HG02970 (cell line): ENCODE measurements around the gene PPP2R2C.

Experiments used
- ATAC-seq: cut with Tn5 transposase; IDR thresholded peaks from one replicate; pipeline ENCODE4 v1.9.1; 2021; ENCODE audit warnings: mild to moderate bottlenecking, moderate library complexity, moderate number of reproducible peaks; ENCODE audit not compliant: unreplicated experiment, low FRiP score

PPP2R2C gene

GRCh38 chr4:6426571-6427438 is 45.6 kb downstream of the PPP2R2C start:
- ATAC-seq: no peak

DNA sequence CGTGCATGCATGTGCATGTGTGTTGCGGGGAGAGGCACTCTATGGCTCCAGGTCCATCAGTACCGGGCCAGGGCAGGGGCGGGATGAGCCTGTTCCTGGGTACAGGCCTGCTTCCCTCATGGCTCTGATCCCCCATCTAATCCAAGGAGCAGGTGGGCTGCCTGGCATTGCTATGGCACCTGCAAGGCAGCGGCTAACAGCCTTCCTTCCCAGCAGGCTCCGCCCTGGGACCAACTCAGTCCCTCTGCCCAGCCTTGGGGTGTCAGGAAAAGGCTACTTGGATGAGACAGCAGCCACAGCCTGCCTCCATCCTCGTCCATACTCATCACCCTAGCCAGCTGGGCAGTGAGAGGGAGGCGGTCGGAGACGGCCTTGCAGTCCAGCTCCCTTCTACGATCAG is 46.5 kb downstream of the PPP2R2C start:
- no peak for ATAC-seq

- ATAC-seq: no peak
These were observed 47.1 kb downstream of the PPP2R2C start for GRCh38 chr4:6425336-6425735.

GRCh38 chr4:6424425-6424824 is 48.0 kb downstream of the PPP2R2C start:
- no peak for ATAC-seq

- ATAC-seq: peak; percentile 53
These were observed 48.8 kb downstream of the PPP2R2C start for GRCh38 chr4:6423575-6423974.

DNA sequence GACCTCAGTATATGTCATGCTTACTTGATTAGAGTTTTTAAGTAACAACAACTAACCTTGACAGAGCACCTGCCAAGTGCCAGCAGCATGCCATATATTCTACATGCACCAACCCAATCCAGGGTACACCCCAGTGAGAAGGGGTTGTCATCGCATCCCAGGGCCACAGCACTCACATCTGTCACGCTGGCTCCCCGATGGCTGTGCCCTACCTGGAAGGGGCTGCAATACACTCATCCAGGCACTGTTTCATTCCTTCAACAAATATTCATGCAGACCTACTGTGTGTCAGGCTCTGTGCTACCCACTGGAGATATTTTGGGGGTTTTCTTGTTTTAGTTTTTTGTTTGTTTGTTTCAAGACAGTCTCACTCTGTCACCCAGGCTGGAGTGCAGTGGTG is 49.5 kb downstream of the PPP2R2C start:
- no peak for ATAC-seq

GRCh38 chr4:6422105-6422504 is 50.3 kb downstream of the PPP2R2C start:
- ATAC-seq: no peak

DNA sequence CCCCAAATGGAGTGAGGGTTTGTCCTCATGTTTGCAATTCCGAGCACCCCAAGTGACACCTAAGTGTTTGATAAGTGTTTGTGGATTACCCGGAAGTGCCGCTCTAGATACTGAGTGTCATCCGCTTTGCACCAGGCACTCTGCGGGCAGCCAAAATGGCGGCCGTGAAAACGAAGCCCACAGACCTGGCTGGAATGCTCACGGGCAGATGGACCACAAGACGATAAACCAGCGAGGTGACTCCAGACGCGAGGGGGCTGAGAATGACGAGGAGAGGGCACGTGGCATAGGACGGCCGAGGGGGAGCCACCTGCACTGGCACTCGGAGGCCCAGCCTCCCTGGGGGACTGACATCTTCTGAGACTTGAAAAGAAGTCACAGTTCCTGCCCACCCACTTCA is 51.0 kb downstream of the PPP2R2C start:
- no peak for ATAC-seq

DNA sequence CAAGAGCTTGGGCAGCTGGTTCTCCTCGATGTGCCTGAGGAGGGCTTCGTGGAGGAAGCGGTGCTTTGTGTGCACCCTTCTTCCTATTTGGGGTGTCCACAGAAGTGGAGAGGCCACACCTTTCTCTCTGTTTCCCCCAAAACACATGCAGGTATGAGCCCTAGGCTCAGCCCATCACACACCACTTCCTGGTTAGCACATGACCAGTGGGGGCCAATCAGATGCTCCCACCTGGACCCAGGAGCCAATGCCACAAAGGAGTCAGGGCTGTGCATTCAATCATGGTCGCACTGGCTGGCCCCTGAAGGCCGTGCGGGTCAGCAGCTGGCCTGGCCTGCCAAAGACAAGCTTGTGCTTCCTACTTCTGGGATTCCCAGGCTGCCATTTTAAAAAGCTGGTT is 51.4 kb downstream of the PPP2R2C start:
- ATAC-seq: no peak

GRCh38 chr4:6420036-6420435 is 52.4 kb downstream of the PPP2R2C start:
- no peak for ATAC-seq

GRCh38 chr4:6419452-6420028 is 52.9 kb downstream of the PPP2R2C start:
- ATAC-seq: no peak

DNA sequence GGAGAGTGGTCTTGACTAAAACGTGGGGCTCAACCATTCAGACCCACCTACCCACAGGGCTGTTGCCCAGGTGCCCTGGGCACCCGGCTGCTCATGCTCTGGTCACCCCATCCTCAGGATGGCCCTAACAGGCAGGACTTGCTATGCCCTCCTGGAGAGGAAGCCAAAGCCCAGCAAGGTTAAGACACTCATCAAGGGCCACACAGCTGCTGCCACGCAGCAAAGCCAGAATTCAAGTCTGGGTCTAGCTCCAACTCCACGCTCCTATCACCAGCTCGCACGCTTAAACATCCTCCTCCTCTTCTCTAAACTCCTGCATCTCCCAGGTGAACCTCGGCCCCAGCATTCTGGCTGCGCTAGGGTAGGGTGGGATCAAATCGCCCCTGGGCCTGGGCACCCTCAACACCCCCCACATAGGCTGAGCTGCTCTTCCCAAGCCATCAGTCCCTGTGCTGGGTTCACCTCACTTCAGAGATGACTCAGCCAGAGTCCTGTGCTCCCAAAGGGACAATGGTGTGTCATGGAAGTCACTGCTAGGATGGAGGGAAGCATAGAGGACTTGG is 54.1 kb downstream of the PPP2R2C start:
- ATAC-seq: no peak

- no peak for ATAC-seq
These were observed 54.8 kb downstream of the PPP2R2C start for GRCh38 chr4:6417516-6418050.

GRCh38 chr4:6416518-6417286 is 55.7 kb downstream of the PPP2R2C start:
- no peak for ATAC-seq

GRCh38 chr4:6415031-6415705 is 57.2 kb downstream of the PPP2R2C start:
- no peak for ATAC-seq

DNA sequence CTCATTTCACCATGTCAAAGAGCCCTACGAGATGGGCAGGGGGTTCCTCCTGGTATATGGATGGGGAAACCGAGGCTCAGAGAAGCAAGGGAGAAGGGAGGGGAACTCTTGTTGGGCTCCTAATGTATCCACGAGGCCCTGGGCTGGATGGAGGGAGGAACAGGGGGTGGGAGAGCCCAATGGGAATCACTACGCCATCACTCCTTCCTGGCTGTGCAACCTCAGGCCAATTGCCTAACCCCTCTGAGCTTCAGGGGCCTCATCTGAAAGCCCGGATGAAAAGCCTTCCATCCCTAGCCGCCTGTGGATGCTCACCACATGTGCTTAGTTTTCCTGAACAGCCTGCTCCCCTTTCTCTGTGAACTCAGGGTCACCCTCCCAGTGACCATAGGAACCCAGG is 57.8 kb downstream of the PPP2R2C start:
- no peak for ATAC-seq

- no peak for ATAC-seq
These were observed 61.8 kb downstream of the PPP2R2C start for GRCh38 chr4:6410664-6411063.

DNA sequence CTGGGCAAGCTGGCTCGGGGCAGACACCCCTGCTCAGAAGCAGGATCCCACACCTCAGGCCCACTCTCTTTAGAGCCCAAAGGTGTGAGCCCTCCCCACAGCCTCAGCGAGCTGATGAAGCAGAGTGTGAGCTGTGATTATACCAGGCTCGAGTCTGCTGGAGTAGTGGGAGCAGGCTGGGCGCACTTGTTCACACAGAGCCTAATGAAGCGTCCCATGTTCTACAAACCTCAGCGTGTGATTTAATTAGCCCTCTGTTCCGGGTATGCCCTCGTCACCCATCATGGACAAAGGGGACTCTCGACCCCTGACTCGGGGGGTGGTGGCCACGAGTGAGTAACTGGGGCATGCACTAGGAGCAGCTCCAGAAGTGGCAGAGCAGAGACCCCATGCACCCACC is 62.3 kb downstream of the PPP2R2C start:
- no peak for ATAC-seq

DNA sequence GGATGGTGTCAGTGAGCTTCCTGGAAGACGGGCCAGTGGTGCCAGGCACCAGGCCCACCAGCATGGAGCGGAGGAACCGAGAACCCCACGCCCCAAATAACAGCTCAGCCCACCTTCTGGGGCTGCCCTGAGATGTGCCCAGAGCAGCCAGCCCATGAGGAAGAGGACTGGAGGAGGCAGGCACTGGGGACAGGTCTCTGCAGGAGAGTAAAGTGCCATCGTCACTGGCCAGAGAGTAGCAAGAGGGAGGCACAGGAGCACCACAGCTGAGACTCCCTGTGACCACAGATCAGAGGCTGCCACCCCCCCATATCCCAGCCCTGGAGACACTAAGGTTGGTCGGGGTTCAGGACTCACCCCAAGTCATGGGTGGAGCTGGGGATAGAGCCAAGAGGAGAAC is 63.0 kb downstream of the PPP2R2C start:
- ATAC-seq: no peak

- no peak for ATAC-seq
These were observed 64.2 kb downstream of the PPP2R2C start for GRCh38 chr4:6408263-6408662.
